Trophoblast cell (in vitro differentiated cells and primary cell): Measurements from ENCODE around the gene PRKCE.

Source experiments
- DNase-seq, 2 donors: peaks; one replicate each; pipeline ENCODE4 v3.0.0-alpha.2; 2016
- H2AFZ ChIP-seq: 2 replicates; pipeline ENCODE4 v1.6.1; 2013; ENCODE audit warnings: low read length, moderate library complexity, mild to moderate bottlenecking; ENCODE audit not compliant: insufficient read depth, poor library complexity
- H2AK5ac ChIP-seq: 2 replicates; pipeline ENCODE4 v1.6.1; 2013; ENCODE audit warnings: mild to moderate bottlenecking, low read length
- H2BK120ac ChIP-seq: 2 replicates; pipeline ENCODE4 v1.6.1; 2013; ENCODE audit warnings: low read length, mild to moderate bottlenecking, moderate library complexity; ENCODE audit not compliant: insufficient read depth, poor library complexity
- H2BK12ac ChIP-seq: 2 replicates; pipeline ENCODE4 v1.6.1; 2013; ENCODE audit warnings: mild to moderate bottlenecking, low read length, moderate library complexity
- H2BK5ac ChIP-seq: 2 replicates; pipeline ENCODE4 v1.6.1; 2013; ENCODE audit warnings: low read length, low read depth, moderate library complexity, mild to moderate bottlenecking; ENCODE audit not compliant: poor library complexity
- H3K14ac ChIP-seq: 2 replicates; pipeline ENCODE4 v1.6.1; 2013; ENCODE audit warnings: mild to moderate bottlenecking, low read length
- H3K18ac ChIP-seq: 2 replicates; pipeline ENCODE4 v1.6.1; 2013; ENCODE audit warnings: mild to moderate bottlenecking, low read length
- H3K23ac ChIP-seq: 2 replicates; pipeline ENCODE4 v1.6.1; 2013; ENCODE audit warnings: low read length
- H3K27ac ChIP-seq: 2 replicates; pipeline ENCODE4 v1.5.1; 2013; ENCODE audit warnings: low read depth, mild to moderate bottlenecking, inconsistent platforms, low read length, moderate library complexity
- H3K27me3 ChIP-seq: 2 replicates; pipeline ENCODE4 v1.6.1; 2013; ENCODE audit warnings: inconsistent platforms, mild to moderate bottlenecking, low read length, moderate library complexity; ENCODE audit not compliant: insufficient read depth
- H3K36me3 ChIP-seq, 2 experiments: 1 replicate in 1 of 2; 2 replicates in 1 of 2; pipeline ENCODE4 v1.6.1; 2013; ENCODE audit warnings: low read length in 2 of 2, mild to moderate bottlenecking in 2 of 2, moderate library complexity in 1 of 2; ENCODE audit not compliant: insufficient read depth in 2 of 2, control insufficient read depth in 1 of 2
- H3K4ac ChIP-seq: 2 replicates; pipeline ENCODE4 v1.6.1; 2013; ENCODE audit warnings: low read depth, mild to moderate bottlenecking, low read length, moderate library complexity
- H3K4me1 ChIP-seq, 2 experiments: 1 replicate in 1 of 2; 2 replicates in 1 of 2; pipeline ENCODE4 v1.6.1; 2013; ENCODE audit warnings: low read length in 2 of 2, mild to moderate bottlenecking in 2 of 2, moderate library complexity in 1 of 2; ENCODE audit not compliant: insufficient read depth in 2 of 2, control insufficient read depth in 1 of 2
- H3K4me2 ChIP-seq: 2 replicates; pipeline ENCODE4 v1.6.1; 2013; ENCODE audit warnings: inconsistent platforms, mild to moderate bottlenecking, low read length, moderate library complexity
- H3K4me3 ChIP-seq: 2 replicates; pipeline ENCODE4 v1.5.1; 2013; ENCODE audit warnings: mild to moderate bottlenecking, low read depth, low read length, inconsistent platforms
- H3K79me1 ChIP-seq: one replicate; pipeline ENCODE4 v1.6.1; 2013; ENCODE audit warnings: low read length
- H3K79me2 ChIP-seq: 2 replicates; pipeline ENCODE4 v1.6.1; 2013; ENCODE audit warnings: low read length, mild to moderate bottlenecking; ENCODE audit not compliant: control insufficient read depth, insufficient read depth, poor library complexity
- H3K9ac ChIP-seq: 2 replicates; pipeline ENCODE4 v1.6.1; 2013; ENCODE audit warnings: mild to moderate bottlenecking, low read length
- H3K9me3 ChIP-seq: 2 replicates; pipeline ENCODE4 v1.6.1; 2013; ENCODE audit warnings: low read depth, mild to moderate bottlenecking, control low read depth, inconsistent platforms, low read length; ENCODE audit not compliant: insufficient read depth
- H4K12ac ChIP-seq: 2 replicates; pipeline ENCODE4 v1.6.1; 2013; ENCODE audit warnings: low read depth, mild to moderate bottlenecking, low read length, moderate library complexity
- H4K8ac ChIP-seq: 2 replicates; pipeline ENCODE4 v1.6.1; 2013; ENCODE audit warnings: low read depth, mild to moderate bottlenecking, low read length, moderate library complexity
- H4K91ac ChIP-seq: one replicate; pipeline ENCODE4 v1.6.1; 2013; ENCODE audit warnings: low read depth, mild to moderate bottlenecking, low read length, moderate library complexity
- WGBS: extraction: QIAGEN DNeasy Blood & Tissue Kit; methylation state at CpG from one replicate; pipeline ENCODE4 v1.1.7; 2013; ENCODE audit warnings: missing lambda C conversion rate; ENCODE audit not compliant: insufficient read length, insufficient coverage; ENCODE audit errors: extremely low coverage; 5-methylcytosine and 5-hydroxymethylcytosine counted together

PRKCE gene

GRCh38 chr2:45750001-45750400 is 98.5 kb downstream of the PRKCE start:
- Histone ChIP-seq H4K91ac (no peak overlapping the region), H2AFZ (no peak overlapping the region), H3K27ac (no peak overlapping the region), H3K4me2 (no peak overlapping the region), H4K12ac (no peak overlapping the region), H3K14ac (no peak overlapping the region), H3K4me3 (no peak overlapping the region), H2BK120ac (no peak overlapping the region), H3K18ac (no peak overlapping the region), H3K36me3 (no peaks in the 10 kb centered on the region), H3K4ac (no peak overlapping the region), H3K4me1 (no peaks in the 10 kb centered on the region), H3K27me3 (no peaks in the 10 kb centered on the region), H4K8ac (no peak overlapping the region), H3K9ac (no peak overlapping the region), H3K9me3 (peaks cover 2% of the 10 kb centered on the region), H2BK12ac (no peak overlapping the region), H2BK5ac (no peak overlapping the region), H3K79me1 (no peaks in the 10 kb centered on the region), H3K79me2 (no peaks in the 10 kb centered on the region), H3K23ac (no peak overlapping the region), H2AK5ac (no peak overlapping the region)
- WGBS: no CpG with 5 or more reads among the region's 2 CpGs
- no peak for DNase-seq

GRCh38 chr2:45750484-45750883 is 99.0 kb downstream of the PRKCE start:
- Histone ChIP-seq H3K4me2 (no peak overlapping the region), H3K14ac (no peak overlapping the region), H3K36me3 (no peaks in the 10 kb centered on the region), H2AK5ac (no peak overlapping the region), H2AFZ (no peak overlapping the region), H2BK5ac (no peak overlapping the region), H3K4me3 (no peak overlapping the region), H3K4me1 (no peaks in the 10 kb centered on the region), H3K27ac (no peak overlapping the region), H2BK120ac (no peak overlapping the region), H3K9ac (no peak overlapping the region), H3K27me3 (no peaks in the 10 kb centered on the region), H3K9me3 (peaks cover 2% of the 10 kb centered on the region), H2BK12ac (no peak overlapping the region), H4K12ac (no peak overlapping the region), H3K79me1 (no peaks in the 10 kb centered on the region), H3K23ac (no peak overlapping the region), H3K18ac (no peak overlapping the region), H3K4ac (no peak overlapping the region), H3K79me2 (no peaks in the 10 kb centered on the region), H4K8ac (no peak overlapping the region), H4K91ac (no peak overlapping the region)
- DNase-seq: no peak
- no CpG with 5 or more reads among the region's 1 CpG for WGBS

DNA sequence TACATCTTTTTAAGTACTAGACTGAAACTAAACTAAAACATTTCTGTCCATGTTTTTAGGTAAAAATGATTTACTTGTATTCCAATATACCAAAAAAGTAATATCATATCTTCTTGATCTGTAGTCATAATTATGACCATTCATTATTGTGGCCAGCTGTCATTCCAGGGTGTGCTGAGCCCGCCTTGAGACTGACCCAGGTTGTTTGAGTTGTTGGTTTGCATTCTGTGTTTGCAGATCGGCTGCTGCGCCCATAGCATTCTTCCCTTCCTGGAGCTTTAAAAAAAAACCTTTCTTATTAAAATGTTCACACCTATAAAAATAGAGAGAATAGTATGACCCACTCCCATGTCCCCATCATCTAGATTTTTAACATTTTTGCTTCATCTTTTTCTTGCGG is 101.9 kb downstream of the PRKCE start:
- Histone ChIP-seq H3K36me3 (no peaks in the 10 kb centered on the region), H2BK120ac (no peak overlapping the region), H4K12ac (no peak overlapping the region), H3K27ac (no peak overlapping the region), H2AK5ac (no peak overlapping the region), H3K18ac (no peak overlapping the region), H3K9me3 (no peaks in the 10 kb centered on the region), H3K79me2 (no peaks in the 10 kb centered on the region), H3K4me3 (no peak overlapping the region), H3K27me3 (no peaks in the 10 kb centered on the region), H2BK5ac (no peak overlapping the region), H3K23ac (no peak overlapping the region), H2BK12ac (no peak overlapping the region), H3K4me2 (no peak overlapping the region), H4K8ac (no peak overlapping the region), H3K9ac (no peak overlapping the region), H3K4ac (no peak overlapping the region), H2AFZ (no peak overlapping the region), H4K91ac (no peak overlapping the region), H3K4me1 (no peaks in the 10 kb centered on the region), H3K14ac (no peak overlapping the region), H3K79me1 (no peaks in the 10 kb centered on the region)
- no peak for DNase-seq
- WGBS: no CpG with 5 or more reads among the region's 4 CpGs

GRCh38 chr2:45754131-45755010 is 102.9 kb downstream of the PRKCE start:
- Histone ChIP-seq H2AK5ac (no peak overlapping the region), H3K79me2 (no peaks in the 10 kb centered on the region), H4K8ac (no peak overlapping the region), H3K18ac (no peak overlapping the region), H2AFZ (no peak overlapping the region), H3K4ac (no peak overlapping the region), H3K36me3 (no peaks in the 10 kb centered on the region), H3K27ac (no peak overlapping the region), H2BK12ac (no peak overlapping the region), H2BK5ac (no peak overlapping the region), H3K23ac (no peak overlapping the region), H3K14ac (no peak overlapping the region), H3K4me2 (no peak overlapping the region), H2BK120ac (no peak overlapping the region), H3K9ac (no peak overlapping the region), H3K4me3 (no peak overlapping the region), H3K4me1 (no peaks in the 10 kb centered on the region), H3K79me1 (no peaks in the 10 kb centered on the region), H3K9me3 (no peaks in the 10 kb centered on the region), H4K91ac (no peak overlapping the region), H3K27me3 (no peaks in the 10 kb centered on the region), H4K12ac (no peak overlapping the region)
- no CpG with 5 or more reads among the region's 12 CpGs for WGBS
- DNase-seq: no peak
